Putamen (tissue), 1 donor: ENCODE data around the gene MRPS18A.

Experiments
- DNase-seq: peaks from one replicate; pipeline ENCODE4 v3.0.0-alpha.2; 2016; ENCODE audit warnings: low spot score

Gene MRPS18A

DNA sequence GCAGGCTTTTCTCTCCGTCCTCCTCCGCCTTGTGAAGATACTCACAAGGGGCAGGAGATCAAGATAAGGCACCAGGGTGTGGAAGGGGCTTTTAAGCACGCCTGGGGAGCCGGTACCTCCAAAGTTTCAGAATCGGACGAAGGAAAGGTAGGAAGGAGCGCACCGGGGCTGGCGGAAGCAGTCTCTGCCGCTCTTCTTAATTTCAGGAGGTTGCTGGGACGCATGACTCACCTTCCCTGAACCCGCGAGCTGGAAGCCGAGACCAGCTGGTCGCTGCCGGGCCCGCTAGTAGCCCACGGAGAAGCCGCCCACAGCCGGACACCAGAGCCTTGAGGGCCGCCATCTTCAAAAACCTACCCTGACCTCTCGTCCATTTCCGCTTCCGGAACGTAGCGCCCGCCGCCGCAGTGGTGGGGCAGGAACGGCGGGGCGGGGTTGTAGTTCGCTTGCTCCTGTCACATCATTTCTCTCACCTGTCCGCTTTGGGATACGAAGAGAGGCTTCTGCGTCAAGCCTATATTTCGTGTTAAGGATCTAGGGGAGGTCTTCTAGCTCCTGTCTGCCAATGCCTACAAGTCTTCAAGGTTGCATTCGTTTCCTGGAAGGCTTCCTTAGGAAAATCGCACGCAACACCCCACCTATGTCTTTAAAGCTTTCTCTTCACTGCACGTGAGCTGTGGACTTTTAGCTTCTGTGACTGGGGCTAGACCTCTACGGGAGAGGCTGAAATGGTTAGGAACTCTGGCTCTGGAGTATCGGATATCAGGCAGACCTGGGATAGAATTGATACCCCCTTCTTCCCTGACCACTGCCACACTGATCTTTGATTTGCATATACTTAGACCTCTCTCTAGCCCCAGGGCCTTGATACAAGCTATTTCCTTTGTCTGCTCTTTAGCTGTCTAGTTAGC is at the start of gene MRPS18A:
Gene MRPS18A (minus strand): TSS at position 355 of the 911 bp plus-strand sequence. CDS start 12 bp downstream, at position 343.
- peak; percentile 82 for DNase-seq

- no peak for DNase-seq
Observed at GRCh38 chr6:43736844-43737243, 49.3 kb upstream of the MRPS18A start.

DNA sequence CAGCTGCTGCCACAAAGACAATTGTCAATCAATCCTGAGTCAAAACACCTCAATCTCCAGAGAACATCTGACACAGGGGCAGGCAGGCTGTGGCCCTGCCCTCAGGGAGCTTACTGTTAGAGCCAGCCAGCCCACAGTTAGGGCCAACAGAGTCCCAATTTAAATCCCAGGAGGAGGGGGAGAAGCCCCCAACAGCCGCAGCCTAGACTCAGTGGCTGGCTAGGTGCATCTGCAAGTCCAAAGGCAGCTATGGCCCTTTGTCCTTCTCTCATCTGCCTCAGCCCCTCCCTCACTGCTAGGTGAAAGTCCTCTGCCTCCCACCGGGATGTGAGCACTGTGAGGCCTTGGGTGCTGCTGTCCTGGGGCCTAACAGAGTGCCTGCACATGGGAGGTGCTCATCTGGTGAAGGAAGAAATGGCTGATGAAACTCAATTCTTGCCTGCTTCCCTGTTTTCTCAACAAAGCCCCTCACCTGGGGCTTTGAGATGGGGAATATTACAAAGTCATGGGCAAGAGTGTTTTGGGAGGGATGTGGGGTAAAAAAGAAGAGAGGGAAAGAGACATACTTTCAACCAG is 48.7 kb upstream of the MRPS18A start:
- DNase-seq: no peak

- DNase-seq: no peak
Observed at GRCh38 chr6:43735642-43736199, 48.1 kb upstream of the MRPS18A start.

DNA sequence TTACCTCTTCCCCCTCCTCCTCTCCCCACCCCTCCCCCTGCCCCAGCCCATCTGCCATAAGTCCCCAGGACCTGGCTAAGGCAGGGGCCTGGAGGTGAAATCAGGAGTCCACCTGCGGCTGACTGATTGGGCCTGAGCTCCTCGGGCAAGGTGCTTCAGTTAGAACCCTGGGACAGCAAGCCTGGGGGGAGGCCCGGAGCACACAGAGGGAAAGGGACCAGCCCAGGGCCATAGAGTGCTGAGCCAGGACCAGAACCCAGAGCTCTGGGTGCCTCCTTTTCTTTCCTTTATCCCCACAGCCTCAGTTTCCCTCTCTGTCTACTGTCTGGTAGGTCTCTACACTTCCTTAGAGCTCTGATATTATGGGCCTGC is 46.7 kb upstream of the MRPS18A start:
- DNase-seq: no peak

- DNase-seq: no peak
Observed at GRCh38 chr6:43733471-43734293, 46.1 kb upstream of the MRPS18A start.

GRCh38 chr6:43730634-43731033 is 43.0 kb upstream of the MRPS18A start:
- DNase-seq: no peak

- DNase-seq: no peak
Observed at GRCh38 chr6:43729537-43729936, 41.9 kb upstream of the MRPS18A start.

GRCh38 chr6:43728586-43728985 is 41.0 kb upstream of the MRPS18A start:
- DNase-seq: no peak

GRCh38 chr6:43727634-43728033 is 40.0 kb upstream of the MRPS18A start:
- no peak for DNase-seq

- no peak for DNase-seq
Observed at GRCh38 chr6:43725643-43726580, 38.3 kb upstream of the MRPS18A start.

GRCh38 chr6:43724914-43725642 is 37.5 kb upstream of the MRPS18A start:
- DNase-seq: peak; percentile 19

GRCh38 chr6:43724354-43724753 is 36.8 kb upstream of the MRPS18A start:
- no peak for DNase-seq

DNA sequence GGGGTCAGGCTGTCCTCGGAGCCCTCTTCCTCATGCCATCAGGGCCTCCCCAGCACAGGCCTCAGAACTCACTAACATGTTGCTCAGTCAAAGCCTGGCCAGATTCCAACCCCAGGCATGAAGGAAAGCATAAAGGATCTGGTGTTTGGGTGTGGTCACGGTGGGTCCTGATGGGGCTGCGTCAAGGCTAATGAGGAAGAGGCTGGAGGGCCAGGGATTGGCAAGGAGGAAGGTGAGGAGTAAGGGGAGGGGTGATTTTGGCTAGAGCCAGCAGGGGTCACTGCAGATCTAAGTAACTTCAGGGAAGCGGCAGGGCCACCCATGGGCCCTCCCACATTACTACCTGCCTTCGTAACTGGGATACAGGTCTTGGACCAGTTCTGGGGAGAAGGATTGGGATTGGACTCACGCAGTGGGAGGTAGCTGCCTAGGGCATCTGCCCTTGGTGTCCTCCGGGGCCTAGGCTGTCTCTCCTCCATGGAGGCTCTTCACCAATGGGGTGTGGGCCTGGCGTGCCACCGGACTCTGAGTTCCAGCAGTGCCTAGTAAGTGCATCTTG is 36.2 kb upstream of the MRPS18A start:
- DNase-seq: no peak

- DNase-seq: no peak
Observed at GRCh38 chr6:43722920-43723545, 35.4 kb upstream of the MRPS18A start.

GRCh38 chr6:43720999-43721398 is 33.4 kb upstream of the MRPS18A start:
- DNase-seq: no peak

DNA sequence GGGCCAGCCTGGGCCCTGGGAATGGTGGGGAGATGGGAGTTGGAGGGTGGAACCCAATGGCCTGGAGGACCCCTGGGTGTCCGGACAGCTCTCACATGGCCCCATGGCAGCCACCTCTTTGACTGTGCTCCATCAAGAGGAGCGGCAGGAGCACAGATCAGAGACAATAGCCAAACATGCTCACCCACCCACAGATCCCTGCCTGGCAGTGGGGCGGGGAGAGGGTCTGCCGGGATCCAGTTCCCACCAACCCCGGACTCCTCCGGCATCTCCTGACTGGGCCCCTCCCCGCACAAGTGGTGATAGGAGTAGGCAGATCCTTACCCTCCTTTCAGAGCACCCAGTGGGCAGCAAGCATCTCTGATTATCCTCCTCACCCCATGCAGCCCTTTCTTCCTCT is 31.9 kb upstream of the MRPS18A start:
- no peak for DNase-seq

DNA sequence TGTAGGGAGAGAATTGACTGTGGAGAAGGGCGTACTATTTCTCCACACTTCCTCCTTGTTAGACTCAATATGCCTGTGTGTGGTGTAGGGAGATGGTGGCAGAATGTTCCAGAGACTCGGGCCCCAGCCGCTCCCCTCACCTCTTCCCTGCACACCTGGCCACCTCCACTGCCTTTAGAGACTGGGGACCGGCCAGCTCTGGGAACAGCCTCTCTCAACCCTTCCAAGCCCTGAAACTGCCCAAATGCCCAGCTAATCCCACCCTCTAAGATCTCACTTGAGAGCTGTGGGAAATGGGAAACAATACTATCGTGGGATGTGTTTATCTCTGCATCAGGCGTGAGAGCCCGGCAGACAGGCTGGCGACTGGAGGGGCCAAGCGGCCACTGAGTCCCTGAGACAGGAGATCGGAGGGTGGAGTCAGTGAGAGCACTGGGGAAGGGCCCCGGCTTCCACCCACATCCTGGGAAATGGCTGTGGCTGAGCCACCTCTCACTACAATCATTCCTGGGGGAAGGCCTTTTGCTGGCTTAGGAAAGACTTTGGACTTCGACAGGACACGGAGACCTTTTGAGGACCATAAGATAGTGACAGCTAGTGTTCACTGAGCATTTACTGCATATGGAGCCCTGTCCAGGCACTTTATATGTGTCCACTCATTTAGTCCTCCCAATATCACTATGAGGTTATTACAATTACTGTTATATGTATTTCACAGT is 31.0 kb upstream of the MRPS18A start:
- DNase-seq: no peak

GRCh38 chr6:43717822-43718221 is 30.2 kb upstream of the MRPS18A start:
- DNase-seq: no peak
